Mucosa of descending colon (tissue), 3 donors: ENCODE data around the gene DAPK3. TPM values are rescaled to one million over a fixed set of nuclear protein-coding genes. Genes with fewer than 3 reads are reported as not detected.

Experiments used
- ATAC-seq: fragments of 200-7000 bp; cut with Tn5 transposase; one replicate; pipeline ENCODE4 v1.9.1; 2020; ENCODE audit warnings: mild to moderate bottlenecking, moderate library complexity
- DNase-seq, 3 donors: peaks; one replicate each; pipeline ENCODE4 v3.0.0-alpha.2; 2020
- H3K36me3 ChIP-seq: fragments of 200-600 bp; one replicate; pipeline ENCODE4 v1.8.0; 2021; ENCODE audit warnings: low read depth, mild to moderate bottlenecking
- H3K4me1 ChIP-seq: fragments of 200-600 bp; one replicate; pipeline ENCODE4 v1.8.0; 2021; ENCODE audit warnings: low read depth, mild to moderate bottlenecking
- H3K4me3 ChIP-seq: fragments of 200-600 bp; one replicate; pipeline ENCODE4 v1.8.0; 2021; ENCODE audit warnings: mild to moderate bottlenecking
- H3K9me3 ChIP-seq: fragments of 200-600 bp; one replicate; pipeline ENCODE4 v1.8.0; 2021; ENCODE audit warnings: mild to moderate bottlenecking
- intact Hi-C, 2 donors: fragments of 100-400 bp; cut with DNase I in 1 of 2; cut with micrococcal nuclease in 1 of 2; formaldehyde crosslinking; loops; one replicate each; pipeline versions ENCODE4 v1.11.0 to v1.11.1; 2022; cut with DNase I, micrococcal nuclease
- total RNA-seq, 3 donors: library from RNA; stranded (reverse); fragmentation: NEBNext Ultra II Directional in 2 of 3; extraction: Animal tissue kit (Norgen Biotek cat#: 25700) in 2 of 3; gene quantifications; one replicate each; pipeline versions ENCODE4 v1.2.1 to v1.2.4, GENCODE V29; 2021 to 2023
- TF ChIP-seq, protein P1 (sequence below): fragments of 200-600 bp; IDR thresholded peaks from one replicate; pipeline ENCODE4 v1.8.0; 2022; ENCODE audit warnings: antibody characterized with exemption, mild to moderate bottlenecking
- donor health status: DM: no; HTN: no; CAD: no; lungs with moderate emphysema.
- donor health status: DM: no; HTN: no; CAD: no.
- donor health status: DM: no; HTN: yes; CAD: no.

DAPK3 gene
- total RNA-seq, 3 donors from 2014 or later = 51.3 to 121 (median 56.9) TPM

DNA sequence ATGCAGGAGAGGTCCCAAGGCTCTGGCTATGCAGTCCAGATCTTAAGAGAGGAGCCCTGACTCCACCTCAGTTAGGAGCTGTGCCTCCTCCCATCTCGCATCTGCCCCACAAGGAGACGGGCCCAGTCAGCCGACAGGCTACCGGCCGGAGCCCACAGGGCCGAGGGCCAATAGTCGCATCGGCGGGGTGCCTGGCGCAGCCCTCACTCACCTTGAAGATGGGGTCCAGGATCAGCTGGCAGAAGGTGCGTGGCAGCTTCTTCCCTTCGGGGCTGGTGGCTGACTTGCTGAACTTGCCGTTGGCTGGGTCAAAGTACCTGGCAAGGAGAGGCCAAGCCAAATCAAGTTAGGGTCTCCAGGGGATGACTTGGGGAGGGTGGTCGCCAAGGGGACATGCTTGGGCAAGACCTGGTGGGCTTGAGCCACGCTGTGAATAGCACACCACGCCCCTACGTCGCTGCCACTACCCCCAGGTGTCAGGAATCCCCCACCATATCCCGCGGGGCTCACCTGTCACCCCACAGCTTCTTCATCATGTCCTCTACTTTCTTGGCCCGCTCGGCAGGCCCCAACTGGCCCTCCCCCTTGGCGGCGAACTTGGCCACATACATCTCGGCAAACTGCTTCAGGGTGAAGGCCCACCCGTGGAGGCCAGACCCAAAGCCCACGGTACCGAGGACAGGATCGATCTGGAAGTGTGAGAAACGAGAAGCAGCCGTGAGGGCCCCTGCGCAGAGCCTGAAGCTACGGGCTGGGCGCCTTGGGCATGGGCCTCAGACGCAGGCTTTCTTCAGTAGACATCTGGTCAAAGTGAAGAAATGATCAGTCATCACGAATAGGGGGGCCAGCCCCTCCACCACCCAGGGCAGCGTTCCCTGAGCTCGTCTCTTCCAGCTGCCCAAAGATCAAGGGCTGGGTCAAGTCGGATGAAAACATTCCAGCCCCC lies 11.1 kb upstream of the DAPK3 start:
- intact Hi-C loops = no loop called here
- peak in 1 of 3 donors; percentile 48 for DNase-seq
- no peak for ATAC-seq
- Histone ChIP-seq H3K9me3 (no peaks in the 10 kb centered on the region), H3K4me3 (no peak overlapping the region), H3K4me1 (peaks cover 24% of the 10 kb centered on the region), H3K36me3 (peaks cover 55% of the 10 kb centered on the region)
- TF ChIP-seq, protein P1, sequence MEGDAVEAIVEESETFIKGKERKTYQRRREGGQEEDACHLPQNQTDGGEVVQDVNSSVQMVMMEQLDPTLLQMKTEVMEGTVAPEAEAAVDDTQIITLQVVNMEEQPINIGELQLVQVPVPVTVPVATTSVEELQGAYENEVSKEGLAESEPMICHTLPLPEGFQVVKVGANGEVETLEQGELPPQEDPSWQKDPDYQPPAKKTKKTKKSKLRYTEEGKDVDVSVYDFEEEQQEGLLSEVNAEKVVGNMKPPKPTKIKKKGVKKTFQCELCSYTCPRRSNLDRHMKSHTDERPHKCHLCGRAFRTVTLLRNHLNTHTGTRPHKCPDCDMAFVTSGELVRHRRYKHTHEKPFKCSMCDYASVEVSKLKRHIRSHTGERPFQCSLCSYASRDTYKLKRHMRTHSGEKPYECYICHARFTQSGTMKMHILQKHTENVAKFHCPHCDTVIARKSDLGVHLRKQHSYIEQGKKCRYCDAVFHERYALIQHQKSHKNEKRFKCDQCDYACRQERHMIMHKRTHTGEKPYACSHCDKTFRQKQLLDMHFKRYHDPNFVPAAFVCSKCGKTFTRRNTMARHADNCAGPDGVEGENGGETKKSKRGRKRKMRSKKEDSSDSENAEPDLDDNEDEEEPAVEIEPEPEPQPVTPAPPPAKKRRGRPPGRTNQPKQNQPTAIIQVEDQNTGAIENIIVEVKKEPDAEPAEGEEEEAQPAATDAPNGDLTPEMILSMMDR = no peak

DNA sequence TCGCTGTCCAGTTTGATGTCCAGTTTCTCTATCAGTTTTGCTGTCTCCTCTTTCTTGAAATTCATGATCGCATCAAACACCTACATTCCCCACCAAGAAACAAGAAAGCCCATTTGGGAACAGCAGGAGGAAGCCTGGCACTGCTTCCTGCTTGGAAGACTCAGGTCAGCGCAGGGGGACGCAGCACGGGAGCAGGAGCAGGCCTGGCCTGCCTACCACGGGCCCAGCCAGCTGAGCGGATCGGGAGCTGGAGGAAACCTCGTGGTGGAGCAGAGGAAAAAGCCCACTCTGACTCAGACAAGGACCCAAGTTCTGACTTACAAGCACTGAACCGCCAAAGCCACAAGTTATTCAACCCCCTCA lies 10.5 kb upstream of the DAPK3 start:
- Histone ChIP-seq H3K4me1 (peaks cover 17% of the 10 kb centered on the region), H3K4me3 (no peak overlapping the region), H3K9me3 (no peaks in the 10 kb centered on the region), H3K36me3 (peaks cover 57% of the 10 kb centered on the region)
- no peak for DNase-seq
- ATAC-seq = no peak
- TF ChIP-seq, protein P1 = no peak
- intact Hi-C loops = no loop called here

DNA sequence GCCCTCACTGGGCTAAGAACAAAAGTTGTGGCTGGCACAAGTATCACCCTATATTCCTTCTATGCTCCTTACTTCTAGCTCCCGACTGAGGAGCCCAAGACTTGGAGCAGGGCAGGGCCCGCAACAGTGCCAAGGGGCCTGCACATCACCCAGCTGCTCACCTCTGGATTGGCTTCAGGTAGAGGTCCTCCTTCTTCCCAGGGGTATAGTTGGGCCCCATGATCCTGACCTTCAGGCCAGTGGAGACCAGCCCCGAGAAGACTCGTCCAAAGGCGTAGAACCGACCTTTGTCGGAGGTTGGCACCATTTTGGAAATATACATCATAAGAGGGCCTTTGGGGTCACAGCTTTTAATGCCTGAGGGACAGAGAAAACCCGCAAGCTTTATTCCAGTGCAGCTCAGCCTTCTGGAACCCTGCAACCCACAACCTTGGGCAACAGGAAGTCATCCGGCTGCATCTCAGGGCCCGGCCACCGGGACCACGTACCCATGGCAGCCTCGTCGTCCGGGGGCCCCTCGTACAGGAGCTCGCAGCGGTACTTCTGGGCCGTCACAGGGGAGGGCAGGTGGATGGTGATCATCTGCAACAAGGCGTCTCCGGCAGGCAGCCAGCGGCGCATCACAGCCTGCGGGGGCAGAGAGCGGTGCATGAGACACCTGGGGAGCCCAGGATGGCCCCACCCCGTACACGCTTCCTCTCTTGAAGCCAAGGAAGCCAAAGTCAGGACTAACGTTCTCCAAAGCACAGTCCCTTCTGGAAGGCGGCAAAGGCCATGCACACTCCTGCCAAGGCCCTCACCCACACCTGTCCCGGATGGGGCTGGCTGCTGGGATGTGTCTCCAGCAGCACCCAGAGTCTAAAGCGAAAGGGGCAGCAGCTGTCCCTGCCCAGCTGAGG lies 9.7 kb upstream of the DAPK3 start:
- intact Hi-C loops = no loop called here
- H3K9me3 ChIP-seq = no peaks in the 10 kb centered on the region
- peaks cover 10% of the 10 kb centered on the region for H3K4me1 ChIP-seq
- DNase-seq (peak in 1 of 3 donors; percentile 49), ATAC-seq (no peak)
- H3K4me3 ChIP-seq = no peak overlapping the region
- TF ChIP-seq, protein P1 = no peak
- H3K36me3 ChIP-seq = peaks cover 57% of the 10 kb centered on the region

DNA sequence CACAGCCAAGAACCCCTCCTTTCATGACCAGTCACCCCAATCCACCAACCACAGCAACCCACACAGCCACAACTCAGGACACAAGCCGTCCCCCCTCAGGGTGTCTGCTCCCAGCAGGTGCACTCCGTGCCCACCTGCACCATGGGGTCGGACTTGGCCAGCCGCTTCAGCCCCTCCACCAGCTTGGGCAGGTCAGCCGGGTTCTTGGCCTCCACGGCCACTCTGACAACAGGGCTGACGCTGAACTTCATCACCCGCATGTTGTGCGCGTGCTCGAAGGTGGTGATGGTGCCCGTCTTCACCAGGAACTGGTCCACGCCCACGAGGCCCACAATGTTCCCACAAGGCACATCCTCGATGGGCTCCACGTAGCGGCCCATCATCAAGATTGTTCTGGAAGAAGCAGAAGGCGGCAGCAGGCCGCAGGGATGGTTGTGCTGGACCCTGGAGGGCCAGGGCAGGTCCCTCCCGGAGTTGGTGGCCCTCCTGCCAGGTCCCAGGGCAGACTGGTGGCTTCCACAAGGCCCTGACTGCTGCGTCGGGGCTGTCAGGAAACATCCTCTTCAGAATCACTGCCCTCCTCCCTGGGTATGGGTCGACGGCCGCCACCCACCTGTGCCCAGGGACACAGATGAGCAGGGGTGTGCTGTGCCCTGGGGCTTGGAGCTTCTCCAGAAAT lies 8.9 kb upstream of the DAPK3 start:
- DNase-seq (no peak), ATAC-seq (no peak)
- TF ChIP-seq, protein P1 = no peak
- H3K4me1 ChIP-seq = peaks cover 9% of the 10 kb centered on the region
- H3K36me3 ChIP-seq = peaks cover 57% of the 10 kb centered on the region
- intact Hi-C loops = no loop called here
- no peak overlapping the region for H3K4me3 ChIP-seq
- H3K9me3 ChIP-seq = no peaks in the 10 kb centered on the region

DNA sequence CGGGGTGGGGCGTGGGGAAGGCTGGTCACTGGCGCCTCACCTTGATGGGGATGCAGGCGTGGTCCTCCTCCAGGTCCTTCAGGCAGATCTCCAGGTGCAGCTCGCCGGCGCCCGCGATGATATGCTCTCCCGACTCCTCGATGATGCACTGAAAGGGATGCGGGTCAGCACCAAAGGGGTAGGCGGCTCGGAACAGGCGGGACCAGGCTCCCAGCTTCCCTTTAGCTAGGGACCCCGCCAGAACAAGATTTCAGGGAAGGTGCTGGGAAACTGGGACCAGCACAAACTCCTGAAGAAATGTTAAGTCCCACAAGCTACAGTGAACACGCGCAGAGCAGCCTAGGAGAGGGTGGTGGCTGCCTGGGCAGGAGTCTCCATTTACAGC lies 8.4 kb upstream of the DAPK3 start:
- Histone ChIP-seq H3K36me3 (peaks cover 57% of the 10 kb centered on the region), H3K4me3 (no peak overlapping the region), H3K4me1 (peaks cover 9% of the 10 kb centered on the region), H3K9me3 (no peaks in the 10 kb centered on the region)
- intact Hi-C loops = no loop called here
- TF ChIP-seq, protein P1 = no peak
- ATAC-seq = no peak
- DNase-seq = peak in 1 of 3 donors; percentile 56
